ENCODE measurements around the gene NXF1. TPM values are rescaled to one million over a fixed set of nuclear protein-coding genes. Genes with fewer than 3 reads are reported as not detected.

NXF1 gene
- total RNA-seq, 2 experiments from 2014 or later: 93.6 to 120 TPM

DNA sequence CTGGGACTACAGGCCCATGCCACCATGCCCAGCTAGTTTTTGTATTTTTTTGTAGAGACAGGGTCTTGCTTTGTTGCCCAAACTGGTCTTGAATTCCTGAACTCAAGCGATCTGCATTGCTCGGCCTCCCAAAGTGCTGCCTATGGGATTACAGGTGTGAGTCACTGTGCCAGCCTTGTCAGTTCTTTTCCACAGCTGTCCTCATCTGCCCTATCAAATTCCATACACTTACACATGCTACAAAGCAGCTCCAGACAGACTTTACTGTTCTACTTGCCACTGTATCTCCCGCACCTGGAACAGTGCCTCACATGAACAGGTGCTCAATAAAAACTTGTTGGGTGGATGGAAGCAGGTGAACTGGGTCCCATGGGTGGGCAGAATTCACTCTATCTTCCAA lies 18.4 kb upstream of the NXF1 start:
- no peaks in the 10 kb centered on the region for H3K9me3 Mint-ChIP-seq (ENCODE audit: low read depth)
- peaks cover 13% of the 10 kb centered on the region for H3K4me1 Mint-ChIP-seq
- H3K4me3 Mint-ChIP-seq: no peak overlapping the region
- CTCF ChIA-PET: interaction anchor here (2.0 kb wide), 1 partner anchor 37 kb away, joined by 11 read pairs; the partner anchor contains the start of gene TMEM179B
- H3K36me3 Mint-ChIP-seq: peaks cover 38% of the 10 kb centered on the region
- no peak for DNase-seq
- peak overlapping the region; percentile 2 for H3K27ac Mint-ChIP-seq
- H3K27me3 Mint-ChIP-seq: no peaks in the 10 kb centered on the region
- no peak for ATAC-seq

DNA sequence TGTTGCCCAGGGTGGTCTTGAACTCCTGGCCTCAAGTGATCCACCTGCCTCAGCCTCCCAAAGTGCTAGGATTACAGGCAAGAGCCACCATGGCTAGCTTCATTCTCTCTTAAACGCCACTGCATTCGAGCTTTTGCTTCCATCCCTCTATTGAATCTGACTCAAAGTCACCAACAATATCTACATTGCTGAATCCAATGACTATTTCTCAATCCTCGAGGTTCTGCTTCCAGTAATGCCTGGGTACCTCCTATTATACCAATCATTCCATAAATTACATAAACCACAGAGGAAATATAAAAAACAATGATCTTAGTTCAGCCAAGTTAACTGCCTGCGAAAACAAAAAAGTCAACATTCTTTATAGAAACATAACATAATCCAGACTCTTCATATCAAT lies 11.9 kb upstream of the NXF1 start:
- Mint-ChIP-seq H3K27ac (no peak overlapping the region), H3K36me3 (peaks cover 19% of the 10 kb centered on the region)

DNA sequence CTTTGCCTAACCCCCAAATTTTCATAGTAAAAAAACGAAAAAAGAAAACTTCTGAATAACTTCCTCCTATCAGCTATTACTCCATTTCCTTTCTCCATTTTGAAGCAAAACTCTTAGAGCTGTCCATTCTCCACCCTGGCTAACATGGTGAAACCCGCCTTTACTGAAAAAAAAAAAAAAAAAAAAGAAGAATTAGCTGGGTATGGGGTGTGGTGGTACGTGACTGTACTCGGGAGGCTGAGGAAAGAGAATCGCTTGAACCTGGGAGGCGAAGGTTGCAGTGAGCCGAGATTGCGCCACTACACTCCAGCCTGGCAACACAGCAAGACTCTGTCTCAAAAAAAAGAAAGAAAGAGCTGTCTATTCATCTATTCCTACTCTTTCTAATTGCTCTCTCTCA lies 11.3 kb upstream of the NXF1 start:
- no peak for ATAC-seq
- Mint-ChIP-seq H3K27ac (no peak overlapping the region), H3K36me3 (peaks cover 19% of the 10 kb centered on the region), H3K9me3 (ENCODE audit: low read depth) (no peaks in the 10 kb centered on the region), H3K4me1 (peaks cover 2% of the 10 kb centered on the region), H3K4me3 (no peak overlapping the region), H3K27me3 (no peaks in the 10 kb centered on the region)
- no peak for DNase-seq
- CTCF ChIA-PET: interaction anchor here (1.0 to 3.4 kb wide), 3 partner anchors 10 to 40 kb away, joined by 3 to 18 read pairs (median 3); partner anchors contain the start of gene TMEM179B

More for the DNA sequence above, 11.9 kb upstream of the NXF1 start:
- H3K27me3 Mint-ChIP-seq: no peaks in the 10 kb centered on the region
- DNase-seq: no peak
- H3K9me3 Mint-ChIP-seq (ENCODE audit: low read depth): no peaks in the 10 kb centered on the region
- H3K4me3 Mint-ChIP-seq: no peak overlapping the region
- CTCF ChIA-PET: interaction anchor here (1.0 to 3.4 kb wide), 2 partner anchors 30 to 39 kb away, joined by 3 to 18 read pairs; partner anchors contain the start of gene TMEM179B
- peaks cover 2% of the 10 kb centered on the region for H3K4me1 Mint-ChIP-seq
- no peak for ATAC-seq

DNA sequence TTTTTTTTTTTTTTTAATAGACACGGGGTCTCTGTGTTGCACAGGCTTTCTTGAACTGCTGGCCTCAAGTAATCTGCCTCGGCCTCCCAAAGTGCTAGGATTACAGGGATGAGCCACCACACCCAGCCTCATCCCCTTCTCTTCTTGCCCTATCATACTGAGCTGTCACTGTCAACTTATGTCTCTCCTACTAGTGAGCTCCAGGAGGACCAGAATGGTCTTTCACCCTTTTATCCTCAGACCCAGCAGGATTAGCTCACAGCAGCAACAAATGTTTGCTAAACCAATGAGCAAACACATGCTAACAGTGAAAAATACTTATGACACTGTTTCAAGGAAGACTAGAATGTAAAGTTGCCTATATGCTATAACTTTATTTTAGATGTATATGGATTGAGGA lies 6.4 kb upstream of the NXF1 start:
- no peak overlapping the region for H3K4me3 Mint-ChIP-seq
- CTCF ChIA-PET: no interaction called here
- H3K4me1 Mint-ChIP-seq: peaks cover 9% of the 10 kb centered on the region
- no peaks in the 10 kb centered on the region for H3K27me3 Mint-ChIP-seq
- DNase-seq (no peak), ATAC-seq (no peak)
- H3K36me3 Mint-ChIP-seq: peaks cover 10% of the 10 kb centered on the region
- H3K27ac Mint-ChIP-seq: no peak overlapping the region
- H3K9me3 Mint-ChIP-seq (ENCODE audit: low read depth): no peaks in the 10 kb centered on the region

DNA sequence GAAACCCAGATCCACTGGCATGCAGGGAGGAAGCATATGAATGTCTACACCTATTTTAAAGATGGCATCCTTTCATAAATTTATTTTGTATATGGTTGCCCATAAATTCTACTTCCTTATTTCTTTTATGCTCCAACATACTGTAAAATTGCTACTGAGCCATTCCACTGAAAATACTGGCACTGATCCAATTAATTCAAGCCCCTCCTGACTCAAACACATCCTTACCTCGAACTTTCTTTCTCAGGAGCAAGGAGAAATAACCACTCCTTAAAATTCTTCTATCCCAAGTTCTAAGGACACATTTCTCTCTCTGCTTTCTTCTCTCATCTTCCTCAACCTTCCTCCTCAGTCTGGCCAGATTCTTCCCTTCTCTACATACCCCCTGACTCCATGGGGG lies 5.5 kb upstream of the NXF1 start:
- no peaks in the 10 kb centered on the region for H3K9me3 Mint-ChIP-seq (ENCODE audit: low read depth)
- DNase-seq: no peak
- CTCF ChIA-PET: no interaction called here
- ATAC-seq: no peak
- H3K4me1 Mint-ChIP-seq: peaks cover 17% of the 10 kb centered on the region
- peaks cover 7% of the 10 kb centered on the region for H3K36me3 Mint-ChIP-seq
- no peak overlapping the region for H3K27ac Mint-ChIP-seq
- no peak overlapping the region for H3K4me3 Mint-ChIP-seq
- no peaks in the 10 kb centered on the region for H3K27me3 Mint-ChIP-seq

DNA sequence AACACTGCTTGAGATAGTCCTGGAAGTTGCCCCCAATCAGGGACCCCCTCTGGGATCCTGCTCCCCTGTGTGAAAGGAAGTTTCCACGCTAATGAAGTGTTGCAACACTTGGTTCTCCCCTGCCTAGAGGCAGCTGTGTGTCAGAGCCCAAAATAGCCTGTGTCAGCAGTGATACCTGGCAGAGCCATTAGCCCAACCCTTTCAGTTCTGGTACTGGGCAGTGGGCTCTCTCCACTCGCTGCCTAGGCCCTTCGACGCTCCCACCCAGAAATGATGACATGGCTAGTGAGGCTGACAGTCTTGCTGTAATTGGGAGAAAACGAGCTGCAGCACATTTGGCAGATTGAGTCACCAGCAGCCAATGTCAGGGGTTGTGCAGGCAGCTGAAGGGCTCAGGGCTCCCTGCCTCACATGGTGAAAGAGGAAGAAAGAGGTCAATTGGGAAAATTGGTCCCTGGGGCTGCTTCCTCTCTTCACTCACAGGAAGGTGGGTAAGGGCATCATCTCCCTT lies 1.4 kb upstream of the NXF1 start:
- CTCF ChIA-PET: interaction anchor here (1.1 to 3.2 kb wide), 8 partner anchors 9 to 215 kb away, joined by 3 to 24 read pairs (median 5); partner anchors contain the start of genes SLC3A2, TMEM179B and TUT1
- Mint-ChIP-seq H3K4me3 (peak overlapping the region; percentile 99), H3K4me1 (peaks cover 48% of the 10 kb centered on the region), H3K27ac (peak overlapping the region; percentile 98), H3K27me3 (no peaks in the 10 kb centered on the region), H3K9me3 (ENCODE audit: low read depth) (no peaks in the 10 kb centered on the region), H3K36me3 (peaks cover 23% of the 10 kb centered on the region)
- no peak for ATAC-seq
- DNase-seq: no peak

DNA sequence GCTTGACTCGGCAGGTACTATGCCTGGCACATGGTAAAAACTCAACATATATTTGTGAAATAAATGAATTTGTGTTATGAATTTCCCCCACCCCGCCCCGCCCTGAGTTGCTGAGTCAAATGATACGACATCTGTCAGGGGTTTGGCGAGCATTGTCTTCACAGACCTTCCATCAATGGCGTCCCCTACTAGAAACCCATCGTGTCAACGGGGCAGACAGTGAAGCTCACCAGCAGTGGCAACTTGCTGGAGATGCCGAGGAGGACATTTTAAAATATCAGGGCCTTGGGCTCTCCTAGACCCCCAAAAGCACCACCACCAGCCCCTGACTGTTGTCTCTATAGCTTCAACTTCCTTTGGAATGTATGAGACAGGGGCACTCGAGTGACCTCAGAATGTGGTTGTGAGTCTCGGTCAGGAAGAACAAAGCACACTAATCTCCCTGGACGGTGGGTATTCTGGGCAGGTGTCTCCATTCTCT lies 761 bp upstream of the NXF1 start:
- CTCF ChIA-PET: interaction anchor here (0.6 to 3.2 kb wide), 11 partner anchors 10 to 214 kb away, joined by 3 to 24 read pairs (median 4); partner anchors contain the start of genes SLC3A2, TMEM179B and TUT1
- no peaks in the 10 kb centered on the region for H3K27me3 Mint-ChIP-seq
- H3K4me1 Mint-ChIP-seq: peaks cover 49% of the 10 kb centered on the region
- no peak for ATAC-seq
- DNase-seq: peak; percentile 58
- H3K4me3 Mint-ChIP-seq: peak overlapping the region; percentile 99
- no peaks in the 10 kb centered on the region for H3K9me3 Mint-ChIP-seq (ENCODE audit: low read depth)
- H3K36me3 Mint-ChIP-seq: peaks cover 30% of the 10 kb centered on the region
- H3K27ac Mint-ChIP-seq: peak overlapping the region; percentile 98

DNA sequence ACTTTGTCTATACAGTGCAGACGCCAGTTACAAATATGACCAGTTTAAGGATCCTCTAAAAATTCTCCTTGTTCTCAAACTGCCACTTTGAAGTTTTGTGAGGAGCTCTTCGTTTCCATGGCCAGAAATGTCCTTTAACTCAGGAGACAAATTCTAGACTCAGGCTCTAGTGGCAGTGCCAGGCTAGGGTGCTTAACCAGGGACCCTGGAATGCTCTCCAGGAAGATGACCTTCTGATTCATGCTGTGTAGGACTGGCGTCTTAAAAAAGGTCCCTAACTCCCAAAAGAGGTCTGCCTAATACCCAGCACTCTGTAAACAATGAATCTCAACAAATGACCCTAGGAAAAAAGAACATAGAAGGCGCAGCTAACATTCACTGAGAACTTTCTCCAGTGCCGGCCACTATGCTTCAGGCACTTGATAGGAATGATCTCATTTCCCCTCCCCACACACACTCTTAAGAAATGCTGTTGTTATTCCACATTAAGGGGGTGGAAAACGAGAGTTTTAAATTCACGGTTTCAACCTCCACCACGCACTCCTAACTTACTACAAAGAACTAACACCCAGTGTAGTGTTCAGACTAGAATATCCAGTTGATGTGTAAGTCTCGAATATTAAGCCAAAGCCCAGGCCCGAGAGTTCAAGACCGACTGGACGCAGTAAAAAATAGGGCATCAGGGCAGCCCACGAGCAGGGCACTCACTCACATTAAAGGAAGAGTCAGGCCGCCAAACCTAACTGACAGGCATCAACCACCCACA lies 747 bp downstream of the NXF1 start:
- Mint-ChIP-seq H3K27me3 (no peaks in the 10 kb centered on the region), H3K27ac (peak overlapping the region; percentile 98), H3K4me3 (peak overlapping the region; percentile 99), H3K4me1 (peaks cover 51% of the 10 kb centered on the region), H3K36me3 (peaks cover 37% of the 10 kb centered on the region), H3K9me3 (ENCODE audit: low read depth) (no peaks in the 10 kb centered on the region)
- DNase-seq (no peak), ATAC-seq (no peak)
- CTCF ChIA-PET: interaction anchor here (1.3 to 5.9 kb wide), 2 partner anchors 18 to 77 kb away, joined by 3 to 40 read pairs; partner anchors contain the start of genes HNRNPUL2 and TMEM179B

DNA sequence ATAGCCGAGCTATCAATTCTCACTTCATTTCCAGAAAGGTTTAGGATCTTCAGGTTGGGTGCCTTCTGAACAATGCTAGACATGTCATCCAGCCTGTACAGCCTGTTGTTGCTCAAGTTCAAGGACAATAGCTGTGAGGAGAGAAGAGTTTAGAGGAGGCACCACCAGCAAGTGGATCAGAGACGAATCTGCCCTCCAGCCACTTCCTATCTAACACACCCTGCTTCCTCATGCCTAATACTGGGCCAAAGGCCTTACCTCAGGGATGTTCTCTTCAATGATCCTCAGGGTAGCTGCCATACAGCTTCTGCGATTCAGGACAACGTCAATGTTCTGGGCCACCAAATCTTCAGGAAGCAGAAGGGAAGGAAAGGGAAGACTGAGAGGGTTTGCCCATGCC lies 4.2 kb downstream of the NXF1 start:
- DNase-seq (no peak), ATAC-seq (no peak)
- Mint-ChIP-seq H3K27me3 (no peaks in the 10 kb centered on the region), H3K4me1 (peaks cover 36% of the 10 kb centered on the region), H3K27ac (peak overlapping the region; percentile 24), H3K36me3 (peaks cover 51% of the 10 kb centered on the region), H3K4me3 (no peak overlapping the region), H3K9me3 (ENCODE audit: low read depth) (no peaks in the 10 kb centered on the region)
- CTCF ChIA-PET: interaction anchor here (0.6 to 5.9 kb wide), 4 partner anchors 11 to 40 kb away, joined by 3 to 40 read pairs (median 6); partner anchors contain the start of gene TMEM179B

DNA sequence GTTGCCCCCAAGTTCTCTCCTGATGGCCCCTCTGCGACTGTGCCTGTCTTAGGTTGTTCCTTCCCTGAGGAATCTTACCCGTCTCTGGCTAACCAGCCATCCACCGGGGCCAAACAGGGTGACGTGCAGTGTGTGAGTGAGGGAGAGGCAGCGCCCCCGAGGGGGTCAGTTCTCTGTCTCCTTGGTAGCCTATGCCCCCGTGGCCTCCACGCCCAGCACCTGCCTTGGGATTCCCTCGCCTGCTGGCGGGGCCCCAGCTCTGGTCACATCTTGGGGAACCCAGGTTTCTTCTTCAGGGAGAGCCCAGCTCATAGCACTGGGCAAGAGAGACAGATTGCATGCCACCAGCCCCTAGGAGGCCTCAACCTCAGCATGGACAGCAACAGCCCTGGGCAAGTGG lies 5.8 kb downstream of the NXF1 start:
- DNase-seq (no peak), ATAC-seq (peak; percentile 4)
- Mint-ChIP-seq H3K27ac (no peak overlapping the region), H3K27me3 (no peaks in the 10 kb centered on the region), H3K9me3 (ENCODE audit: low read depth) (no peaks in the 10 kb centered on the region), H3K4me3 (no peak overlapping the region), H3K4me1 (peaks cover 29% of the 10 kb centered on the region), H3K36me3 (peaks cover 60% of the 10 kb centered on the region)
- CTCF ChIA-PET: interaction anchor here (2.9 to 5.9 kb wide), 2 partner anchors 9 to 13 kb away, joined by 9 to 40 read pairs; partner anchors contain the start of gene TMEM179B

DNA sequence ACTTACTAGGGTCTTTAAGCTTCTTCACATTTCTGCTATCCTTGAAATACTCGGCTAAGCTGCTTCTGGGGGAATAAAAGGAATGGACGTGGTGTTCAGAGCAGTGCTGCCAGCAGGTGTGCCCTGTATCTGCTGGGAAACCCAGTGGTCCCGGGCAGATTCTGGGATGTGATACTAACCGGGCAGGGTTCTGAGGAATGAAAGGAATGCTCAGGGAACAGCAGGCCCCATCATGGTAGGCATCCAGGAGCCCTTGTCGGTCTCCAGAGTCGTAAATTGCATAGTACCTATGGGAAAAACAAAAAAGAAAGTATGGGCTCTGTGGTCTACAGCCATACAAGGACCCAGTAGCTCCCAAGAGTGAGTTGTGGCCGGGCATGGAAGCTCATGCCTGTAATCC lies 9.0 kb downstream of the NXF1 start:
- CTCF ChIA-PET: interaction anchor here (3.2 kb wide), 1 partner anchor 9 kb away, joined by 26 read pairs; the partner anchor contains the start of gene TMEM179B
- no peak for ATAC-seq
- H3K27me3 Mint-ChIP-seq: no peaks in the 10 kb centered on the region
- H3K27ac Mint-ChIP-seq: no peak overlapping the region
- H3K9me3 Mint-ChIP-seq (ENCODE audit: low read depth): no peaks in the 10 kb centered on the region
- peaks cover 11% of the 10 kb centered on the region for H3K4me1 Mint-ChIP-seq
- DNase-seq: no peak
- H3K36me3 Mint-ChIP-seq: peaks cover 57% of the 10 kb centered on the region
- H3K4me3 Mint-ChIP-seq: no peak overlapping the region

DNA sequence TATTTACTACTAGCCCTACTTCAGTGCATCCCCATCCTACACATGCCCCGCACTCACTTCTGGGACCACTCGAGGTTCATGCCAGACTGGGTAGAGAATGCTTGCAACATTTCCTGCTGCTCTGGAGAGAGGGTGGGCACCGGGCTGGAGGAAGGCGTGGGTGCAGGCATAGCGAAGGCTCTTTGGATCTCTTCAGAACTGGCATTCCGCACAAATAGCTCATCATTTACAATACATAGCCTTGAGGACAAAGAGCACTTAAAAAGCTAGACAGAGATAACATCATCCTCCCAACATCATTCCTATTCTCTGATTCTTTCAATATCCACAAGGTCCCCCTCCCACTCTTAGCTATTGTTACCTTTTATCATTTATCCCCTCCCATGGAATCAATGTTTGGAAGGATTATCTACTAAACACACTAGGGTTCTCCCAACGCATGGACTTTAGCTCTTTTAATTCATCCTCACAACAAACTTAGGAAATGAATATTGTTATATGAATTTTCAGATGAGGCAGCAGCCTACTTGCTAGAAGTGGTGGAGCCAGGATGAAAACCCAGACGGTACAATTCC lies 11.0 kb downstream of the NXF1 start:
- Mint-ChIP-seq H3K27ac (no peak overlapping the region), H3K27me3 (no peaks in the 10 kb centered on the region), H3K9me3 (ENCODE audit: low read depth) (no peaks in the 10 kb centered on the region), H3K36me3 (peaks cover 59% of the 10 kb centered on the region), H3K4me3 (no peak overlapping the region), H3K4me1 (peaks cover 27% of the 10 kb centered on the region)
- ATAC-seq (no peak), DNase-seq (no peak)
- CTCF ChIA-PET: interaction anchor here (0.6 to 2.1 kb wide), 6 partner anchors 8 to 241 kb away, joined by 3 to 7 read pairs (median 3); partner anchors contain the start of gene NXF1

DNA sequence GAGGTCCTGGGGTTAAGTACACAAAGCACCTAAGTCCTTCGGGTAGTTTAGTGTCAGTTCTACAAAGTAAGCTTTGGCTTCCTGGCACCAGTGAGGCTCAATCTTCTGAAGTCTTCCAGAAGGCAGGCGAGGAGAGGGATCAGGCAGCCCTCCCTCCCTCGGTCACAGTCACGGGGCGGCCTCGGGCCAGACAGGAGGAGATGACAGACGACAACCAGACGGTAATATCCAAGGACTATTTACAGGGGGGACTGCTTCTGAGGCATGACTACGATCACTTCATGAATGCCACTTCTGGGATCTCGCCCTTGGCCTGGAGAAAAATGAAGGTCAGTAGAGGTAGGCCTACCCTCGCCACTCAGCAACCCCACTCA lies 13.1 kb downstream of the NXF1 start:
- CTCF ChIA-PET: interaction anchor here (1.1 kb wide), 1 partner anchor 69 kb away, joined by 3 read pairs; no protein-coding TSS in a partner anchor
- ATAC-seq: peak; percentile 4
- Mint-ChIP-seq H3K36me3 (peaks cover 58% of the 10 kb centered on the region), H3K27ac (peak overlapping the region; percentile 81), H3K4me3 (peak overlapping the region; percentile 90), H3K9me3 (ENCODE audit: low read depth) (no peaks in the 10 kb centered on the region), H3K27me3 (no peaks in the 10 kb centered on the region), H3K4me1 (peaks cover 44% of the 10 kb centered on the region)
- DNase-seq: no peak

Measured in activated CD8-positive, alpha-beta memory T cell treated with anti-CD3 and anti-CD28 coated beads, Interleukin-2, amount 10 ng/mL, durations not matched to agents 7 days and 5 days (primary cell).